ENCODE data around the gene NRF1.
A peak's percentile ranks its signal among the peaks of the same experiment; 100 is the strongest.
"Not testable (repeated sequence)": the region's sequence is repeated elsewhere in the genome, so short reads cannot be mapped to it uniquely, and the experiment has no call there.

Gene NRF1

DNA sequence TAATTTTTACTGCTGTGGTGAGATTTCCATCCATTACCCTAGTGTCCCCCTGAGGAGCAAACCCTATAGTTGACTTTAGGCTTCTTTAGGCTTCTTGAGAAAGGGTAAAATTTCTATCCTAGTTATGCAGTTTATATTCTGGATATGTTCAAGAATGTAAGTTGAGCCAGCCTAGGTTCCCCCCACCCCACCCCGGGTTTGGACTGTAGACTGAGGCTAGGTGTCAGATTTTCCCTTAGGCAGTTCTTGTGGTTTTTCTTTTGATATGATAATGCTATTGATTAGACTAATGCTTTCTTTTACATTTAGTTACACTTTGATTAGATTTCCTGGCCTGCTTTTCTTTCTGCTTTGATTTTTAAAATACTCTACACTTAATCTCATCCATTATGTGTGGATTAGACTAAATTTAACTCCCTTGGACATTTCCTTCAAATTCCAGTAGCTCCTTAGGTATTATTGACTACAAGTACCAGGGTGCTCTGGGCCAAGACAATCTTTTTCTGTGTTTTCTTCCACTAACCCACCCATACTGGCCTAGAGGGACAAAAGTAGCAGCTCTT, 37.7 kb downstream of the NRF1 start:
- no peak for DNase-seq (ENCODE audit: low read depth)

DNA sequence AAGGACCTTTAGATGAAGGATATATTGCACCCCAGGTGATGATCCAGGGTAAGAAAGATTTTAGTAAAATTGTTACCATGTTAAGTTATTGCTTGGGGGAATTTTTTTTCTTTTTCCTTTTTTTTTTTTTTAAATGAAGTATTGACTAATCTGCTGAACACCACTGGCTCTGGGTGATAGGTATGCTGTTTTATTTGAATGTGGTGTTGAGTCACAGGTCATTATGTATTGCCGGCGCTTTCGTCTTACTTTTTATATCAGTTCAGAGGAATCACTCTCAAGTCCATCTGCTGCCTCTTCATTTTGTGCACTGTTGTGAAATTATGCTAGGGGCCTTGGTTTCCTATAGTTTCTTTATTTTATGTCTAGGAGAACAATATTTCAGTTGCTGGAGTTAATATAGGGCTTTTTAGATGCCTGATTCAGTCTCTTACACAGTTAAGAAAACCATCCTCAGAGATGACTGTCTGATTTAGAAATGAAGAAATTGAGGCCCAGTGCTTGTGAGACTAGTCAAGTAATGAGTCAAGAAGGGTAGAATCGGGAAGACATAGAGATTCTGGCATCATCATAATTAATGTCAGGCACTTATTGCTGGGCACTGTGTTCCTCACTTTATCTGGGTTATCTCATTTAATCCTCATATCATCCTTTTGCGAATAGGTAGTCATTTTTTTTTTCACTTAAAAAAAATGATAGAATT, 38.7 kb downstream of the NRF1 start:
- no peak for DNase-seq (ENCODE audit: low read depth)

DNA sequence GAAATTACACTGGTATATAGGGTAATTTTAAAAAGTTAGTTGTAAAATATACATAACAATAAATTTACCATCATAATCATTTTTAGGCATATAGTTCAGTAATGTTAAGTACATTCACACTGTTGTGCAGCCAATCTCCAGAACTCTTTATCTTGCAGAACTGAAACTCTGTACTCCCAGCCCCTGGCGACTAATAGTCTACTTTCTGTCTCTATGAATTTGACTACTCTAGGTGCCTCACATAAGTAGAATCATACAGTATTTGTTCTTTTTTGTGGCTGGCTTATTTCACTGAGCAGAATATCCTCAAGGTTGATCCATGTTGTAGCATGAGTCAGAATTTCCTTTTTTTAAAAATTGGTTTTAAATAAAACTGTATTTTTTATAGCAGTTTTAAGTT, 41.4 kb downstream of the NRF1 start:
- DNase-seq (ENCODE audit: low read depth): no peak

DNA sequence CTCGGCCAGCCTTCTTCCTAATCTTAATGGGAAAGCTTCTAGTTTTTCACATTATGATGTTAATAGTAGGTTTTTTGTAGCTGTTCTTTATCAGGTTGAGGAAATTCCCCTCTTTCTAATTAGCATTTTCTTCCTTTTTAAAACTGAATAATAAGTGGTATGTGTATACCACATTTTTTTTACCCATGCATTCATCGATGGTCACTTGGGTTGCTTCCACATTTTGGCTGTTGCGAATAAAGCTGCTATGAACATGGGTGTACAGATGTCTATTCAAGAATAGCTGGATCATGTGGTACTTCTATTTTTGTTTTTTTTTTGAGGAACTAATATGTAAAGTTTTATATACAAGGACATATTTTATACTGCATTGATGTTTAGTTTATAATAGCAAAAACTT, 44.3 kb downstream of the NRF1 start:
- no peak for DNase-seq (ENCODE audit: low read depth)

DNA sequence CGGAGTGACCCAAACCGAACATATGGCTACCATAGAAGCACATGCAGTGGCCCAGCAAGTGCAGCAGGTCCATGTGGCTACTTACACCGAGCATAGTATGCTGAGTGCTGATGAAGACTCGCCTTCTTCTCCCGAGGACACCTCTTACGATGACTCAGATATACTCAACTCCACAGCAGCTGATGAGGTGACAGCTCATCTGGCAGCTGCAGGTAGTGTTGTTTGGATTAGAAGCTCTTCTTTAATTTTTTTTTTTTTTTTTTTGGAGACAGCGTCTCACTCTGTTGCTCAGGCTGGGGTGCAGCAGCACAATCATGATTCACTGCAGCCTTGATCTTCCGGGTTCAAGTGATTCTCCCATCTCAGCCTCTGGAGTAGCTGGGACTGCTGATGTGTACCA, 45.8 kb downstream of the NRF1 start:
- DNase-seq (ENCODE audit: low read depth): no peak

DNA sequence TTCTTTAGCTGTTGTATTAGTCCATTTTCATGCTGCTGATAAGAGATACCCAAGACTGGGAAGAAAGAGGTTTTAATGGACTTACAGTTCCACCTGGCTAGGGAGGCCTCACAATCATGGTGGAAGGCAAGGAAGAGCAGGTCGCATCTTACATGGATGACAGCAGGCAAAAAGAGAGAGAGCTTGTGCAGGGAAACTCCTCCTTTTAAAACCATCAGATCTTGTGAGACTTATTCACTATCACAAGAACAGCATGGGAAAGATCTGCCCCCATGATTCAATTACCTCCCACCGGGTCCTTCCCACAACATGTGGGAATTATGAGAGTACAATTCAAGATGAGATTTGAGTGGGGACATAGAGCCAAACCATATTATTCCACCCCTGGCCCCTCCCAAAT, 48.4 kb downstream of the NRF1 start:
- DNase-seq (ENCODE audit: low read depth): not testable (repeated sequence)

DNA sequence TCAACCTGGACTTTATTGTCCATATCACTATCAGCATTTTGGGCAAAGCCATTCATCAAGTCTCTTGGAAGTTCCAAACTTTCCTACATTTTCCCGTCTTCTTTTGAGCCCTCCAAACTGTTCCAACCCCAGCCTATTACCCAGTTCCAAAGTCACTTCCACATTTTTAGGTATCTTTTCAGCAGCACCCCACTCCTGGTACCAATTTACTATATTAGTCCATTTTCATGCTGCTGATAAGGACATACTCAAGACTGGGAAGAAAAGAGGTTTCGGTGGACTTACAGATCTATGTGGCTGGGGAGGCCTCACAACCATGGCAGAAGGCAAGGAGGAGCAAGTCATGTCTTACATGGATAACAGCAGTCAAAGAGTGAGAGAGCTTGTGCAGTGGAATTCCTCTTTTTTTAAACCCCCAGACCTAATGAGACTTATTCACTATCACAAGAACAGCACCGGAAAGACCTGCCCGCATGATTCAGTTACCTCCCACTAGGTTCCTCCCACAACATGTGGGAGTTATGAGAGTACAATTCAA, 50.2 kb downstream of the NRF1 start:
- no peak for DNase-seq (ENCODE audit: low read depth)

DNA sequence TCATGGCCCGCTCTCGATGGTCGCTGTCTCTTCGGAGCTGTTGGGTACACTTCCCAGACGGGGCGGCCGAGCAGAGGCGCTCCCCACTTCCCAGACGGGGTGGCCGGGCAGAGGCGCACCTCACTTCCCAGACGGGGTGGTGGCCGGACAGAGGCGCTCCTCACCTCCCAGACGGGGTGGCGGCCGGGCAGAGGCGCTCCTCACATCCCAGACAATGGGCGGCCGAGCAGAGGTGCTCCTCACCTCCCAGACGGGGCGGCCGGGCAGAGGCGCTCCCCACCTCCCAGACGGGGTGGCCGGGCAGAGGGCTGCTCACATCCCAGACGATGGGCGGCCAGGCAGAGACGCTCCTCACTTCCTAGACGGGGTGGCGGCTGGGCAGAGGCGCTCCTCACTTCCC, 51.7 kb downstream of the NRF1 start:
- DNase-seq (ENCODE audit: low read depth): not testable (repeated sequence)

DNA sequence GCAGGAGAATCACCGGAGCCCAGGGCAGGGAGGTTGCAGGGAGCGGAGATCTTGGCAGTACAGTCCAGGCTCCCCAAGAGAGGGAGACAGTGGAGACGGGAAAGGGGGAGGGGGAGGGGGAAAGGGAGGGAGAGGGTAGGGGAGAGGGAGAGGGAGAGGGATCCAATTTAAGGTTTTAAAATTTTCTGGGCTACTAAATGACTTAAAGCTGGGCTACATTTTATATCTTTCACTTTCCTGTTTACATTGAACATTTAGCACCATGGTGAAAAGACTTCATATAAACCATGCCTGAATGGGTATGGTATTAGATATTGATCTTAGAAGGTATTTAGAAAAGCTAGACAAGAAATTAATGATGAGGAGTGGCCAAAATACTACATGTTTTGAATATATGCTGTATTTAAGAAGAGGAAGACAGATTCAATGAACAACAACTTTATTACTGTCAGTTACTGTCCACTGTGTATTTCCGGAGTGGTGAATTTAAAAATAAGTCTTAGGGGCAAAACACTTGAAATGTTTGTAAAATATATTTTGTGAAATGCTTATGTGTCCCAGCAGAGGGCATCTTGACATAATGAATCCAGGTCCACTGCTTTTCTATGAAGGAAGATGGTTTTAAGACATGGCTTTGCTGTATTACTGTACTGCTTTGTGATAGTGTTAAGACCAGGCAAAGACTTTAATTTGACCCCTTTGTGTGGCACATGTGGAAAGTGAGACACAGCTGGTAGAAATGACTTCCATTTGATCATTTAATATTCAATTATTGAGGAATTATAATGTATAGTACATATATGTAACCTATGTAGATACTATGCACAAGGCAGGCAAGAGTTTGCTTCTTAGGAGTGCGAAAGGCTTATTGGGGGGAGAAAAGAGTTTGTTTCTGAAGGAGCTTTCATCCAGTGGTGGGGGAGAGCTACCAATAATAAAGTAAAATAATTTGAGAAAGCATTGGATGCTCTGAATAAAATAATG, 52.8 kb downstream of the NRF1 start:
- DNase-seq (ENCODE audit: low read depth): peak; percentile 17

DNA sequence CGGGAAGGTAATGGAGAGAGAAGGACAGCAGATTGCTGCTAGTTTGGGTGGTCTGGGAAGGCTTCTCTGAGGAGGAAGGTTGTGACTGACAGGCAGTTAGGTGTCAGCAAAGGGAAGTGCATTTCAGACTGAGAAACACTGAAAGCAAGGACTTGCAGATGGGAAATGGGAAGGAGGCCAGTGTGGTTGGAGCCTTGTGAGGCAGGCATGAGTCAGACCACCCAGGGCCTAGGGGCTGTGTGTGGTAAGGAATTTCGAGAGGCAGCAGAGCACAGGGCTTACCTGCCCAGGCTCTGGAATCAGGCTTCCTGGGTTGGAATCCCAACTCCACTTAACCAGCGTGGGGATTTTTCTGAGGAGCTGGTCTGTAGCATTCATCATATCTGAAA, 53.5 kb downstream of the NRF1 start:
- peak; percentile 68 for DNase-seq (ENCODE audit: low read depth)

DNA sequence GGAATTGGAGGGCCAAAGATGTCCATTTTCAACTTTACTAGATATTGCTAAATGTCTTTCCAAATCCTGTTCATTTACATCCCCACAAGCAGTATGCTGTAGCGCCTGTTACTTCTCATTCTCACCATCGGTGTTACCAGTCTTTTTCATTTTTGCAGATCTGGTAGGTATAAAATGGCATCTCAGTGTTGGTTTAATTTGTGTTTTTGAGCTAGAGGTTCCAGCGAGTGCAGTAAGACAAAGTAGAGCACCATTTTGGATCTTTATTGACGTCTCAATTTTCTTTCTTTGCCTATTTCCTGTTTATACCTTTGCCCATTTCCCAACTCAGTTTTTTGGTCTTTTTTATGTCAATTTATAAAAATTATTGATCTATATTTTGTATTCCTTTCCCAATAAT, 55.6 kb downstream of the NRF1 start:
- DNase-seq (ENCODE audit: low read depth): no peak

DNA sequence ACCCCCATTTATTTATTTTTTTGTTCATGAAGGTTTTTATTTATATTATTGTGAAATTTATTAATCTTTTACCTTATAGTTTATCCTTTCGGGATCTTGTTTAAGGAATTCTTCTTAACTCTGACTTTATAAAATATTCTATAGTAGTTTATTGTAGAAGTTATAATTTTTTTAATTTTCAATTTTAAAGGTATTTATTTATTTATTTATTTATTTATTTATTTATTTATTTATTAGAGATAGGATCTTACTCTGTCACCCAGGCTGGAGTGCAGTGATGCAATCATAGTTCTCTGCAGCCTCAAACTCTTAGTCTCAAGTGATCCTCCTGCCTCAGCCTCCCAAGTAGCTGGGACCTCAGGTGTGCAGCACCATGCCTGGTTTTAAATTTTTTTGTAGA, 56.0 kb downstream of the NRF1 start:
- no peak for DNase-seq (ENCODE audit: low read depth)

DNA sequence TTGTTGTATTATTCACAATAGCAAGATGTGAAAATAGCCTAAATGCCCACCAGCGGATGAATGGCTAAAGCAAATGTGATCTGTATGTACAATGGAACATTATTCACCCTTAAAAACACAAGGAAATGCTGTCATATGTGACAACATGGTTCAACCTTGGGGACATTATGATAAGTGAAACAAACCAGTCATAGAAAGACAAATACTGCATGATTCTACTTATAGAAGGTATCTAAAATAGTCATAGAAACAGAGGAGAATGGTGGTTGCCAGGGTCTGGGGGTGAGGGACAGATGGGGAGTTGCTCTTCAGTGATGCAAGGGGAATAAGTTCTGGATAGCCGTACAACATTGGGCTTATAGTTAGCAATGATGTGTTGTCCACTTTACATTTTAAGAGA, 58.4 kb downstream of the NRF1 start:
- DNase-seq (ENCODE audit: low read depth): no peak

DNA sequence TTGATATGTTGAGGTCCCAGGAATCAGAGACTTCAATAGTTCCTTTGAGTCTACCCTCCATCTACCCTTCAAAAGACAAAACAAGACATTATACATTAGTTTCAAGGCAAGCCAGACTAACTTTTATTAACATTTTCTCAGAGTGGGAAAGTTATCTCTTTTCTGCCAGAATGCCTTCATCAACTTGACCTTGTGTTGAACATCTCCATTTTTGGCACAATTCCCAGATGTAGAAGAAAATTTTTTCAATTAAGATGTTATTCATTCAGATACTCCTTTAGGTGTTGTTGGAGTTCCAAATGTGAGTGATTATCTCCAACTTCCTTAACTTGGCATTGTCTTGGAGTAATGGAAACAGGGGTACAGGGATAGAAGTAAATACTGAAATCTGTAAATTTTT, 59.1 kb downstream of the NRF1 start:
- DNase-seq (ENCODE audit: low read depth): no peak

DNA sequence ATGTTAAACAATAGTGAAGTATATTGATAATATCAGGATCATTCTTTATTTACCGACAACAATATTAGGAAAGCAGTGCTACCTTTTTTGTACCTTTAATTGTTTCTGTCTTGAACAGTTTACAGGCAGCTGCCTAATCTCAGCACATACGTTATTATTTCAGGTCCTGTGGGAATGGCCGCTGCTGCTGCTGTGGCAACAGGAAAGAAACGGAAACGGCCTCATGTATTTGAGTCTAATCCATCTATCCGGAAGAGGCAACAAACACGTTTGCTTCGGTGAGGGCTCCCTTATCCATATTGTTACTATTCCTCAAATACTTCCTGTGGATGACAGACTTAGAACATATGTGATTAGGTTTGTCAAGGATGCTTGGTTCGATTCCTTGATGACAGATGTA, 59.7 kb downstream of the NRF1 start:
- no peak for DNase-seq (ENCODE audit: low read depth)

DNA sequence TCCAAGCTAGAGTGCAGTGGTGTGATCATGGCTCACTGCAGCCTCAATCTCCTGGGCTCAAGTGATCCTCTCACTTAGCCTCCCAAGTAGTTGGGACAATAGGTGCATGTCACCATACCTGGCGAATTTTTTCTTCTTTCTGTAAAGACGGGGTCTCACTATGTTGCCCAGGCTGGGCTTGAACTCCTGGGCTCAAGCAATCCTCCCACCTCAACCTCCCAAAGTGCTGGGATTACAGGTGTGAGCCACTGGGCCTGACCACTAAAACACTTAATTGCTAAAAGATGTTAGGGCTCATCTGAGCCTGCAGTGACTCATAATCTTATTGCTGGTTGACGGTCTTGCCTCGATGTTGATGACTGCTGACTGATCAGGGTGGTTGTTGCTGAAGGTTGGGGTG, 63.0 kb downstream of the NRF1 start:
- DNase-seq (ENCODE audit: low read depth): not testable (repeated sequence)

DNA sequence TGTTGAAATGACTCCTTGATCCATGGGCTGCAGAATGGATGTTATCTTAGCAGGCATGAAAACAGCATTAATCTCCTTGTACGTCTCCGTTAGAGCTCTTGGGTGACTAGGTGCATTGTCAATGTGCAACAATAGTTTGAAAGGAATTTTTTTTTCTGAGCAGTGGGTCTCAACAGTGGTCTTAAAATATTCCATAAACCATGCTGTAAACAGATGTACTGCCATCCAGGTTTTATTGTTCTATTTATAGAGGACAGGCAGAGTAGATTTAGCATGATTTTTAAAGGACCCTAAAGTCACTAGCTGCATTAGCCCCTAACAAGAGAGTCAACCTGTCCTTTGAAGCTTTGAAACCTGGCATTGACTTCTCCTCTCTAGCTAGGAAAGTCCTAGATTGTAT, 64.0 kb downstream of the NRF1 start:
- no peak for DNase-seq (ENCODE audit: low read depth)

DNA sequence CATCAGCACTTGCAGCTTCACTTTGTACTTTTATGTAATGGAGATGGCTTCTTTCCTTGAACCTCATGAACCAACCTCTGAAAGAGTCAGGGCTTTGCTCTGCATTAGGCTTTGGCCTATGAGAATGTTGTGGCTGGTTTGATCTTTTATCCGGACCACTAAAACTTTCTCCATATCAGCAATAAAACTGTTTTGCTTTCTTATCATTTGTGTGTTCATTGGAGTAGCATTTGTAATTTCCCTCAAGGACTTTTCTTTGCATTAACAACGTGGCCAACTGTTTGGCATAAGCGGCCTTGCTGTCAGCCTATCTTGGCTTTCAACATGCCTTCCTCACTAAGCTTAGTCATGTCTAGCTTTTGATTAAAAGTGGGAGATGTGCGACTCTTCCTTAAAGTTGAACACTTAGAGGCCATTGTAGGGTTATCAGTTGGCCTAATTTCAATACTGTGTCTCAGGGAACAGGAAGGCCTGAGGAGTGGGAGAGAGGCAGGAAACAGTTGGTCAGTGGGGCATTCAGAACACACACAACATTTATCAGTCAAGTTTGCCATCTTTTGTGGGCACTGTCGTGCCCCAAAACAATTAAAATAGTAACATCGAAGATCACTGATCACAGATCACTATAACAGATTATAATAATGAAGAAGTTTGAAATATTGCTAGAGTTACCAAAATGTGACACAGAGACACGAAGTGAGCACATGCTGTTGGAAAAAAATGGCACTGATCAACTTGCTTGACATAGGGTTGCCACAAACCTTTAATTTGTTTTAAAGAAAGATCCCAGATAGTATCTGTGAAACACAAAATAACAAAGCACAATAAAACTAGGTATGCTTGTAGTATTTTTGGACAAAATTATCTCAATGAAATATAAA, 64.7 kb downstream of the NRF1 start:
- no peak for DNase-seq (ENCODE audit: low read depth)

DNA sequence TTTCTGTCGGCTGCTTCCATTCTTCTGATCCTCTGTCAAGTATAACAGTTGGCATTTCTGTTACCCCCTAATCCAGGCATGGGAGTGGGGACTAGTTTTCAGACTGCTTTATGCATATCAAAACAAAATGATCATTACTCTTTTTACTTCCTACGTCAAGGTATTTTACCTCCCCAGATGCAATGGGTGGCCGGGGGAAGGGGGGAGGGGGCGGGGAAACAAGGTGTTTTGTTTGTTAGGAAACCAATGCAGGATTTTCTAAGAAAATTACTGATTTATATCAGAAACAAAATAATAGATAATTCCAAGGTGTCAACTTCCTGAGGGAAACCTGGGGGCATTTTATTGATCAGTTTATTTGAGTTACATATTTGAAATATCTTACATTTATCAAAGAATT, 66.3 kb downstream of the NRF1 start:
- no peak for DNase-seq (ENCODE audit: low read depth)

DNA sequence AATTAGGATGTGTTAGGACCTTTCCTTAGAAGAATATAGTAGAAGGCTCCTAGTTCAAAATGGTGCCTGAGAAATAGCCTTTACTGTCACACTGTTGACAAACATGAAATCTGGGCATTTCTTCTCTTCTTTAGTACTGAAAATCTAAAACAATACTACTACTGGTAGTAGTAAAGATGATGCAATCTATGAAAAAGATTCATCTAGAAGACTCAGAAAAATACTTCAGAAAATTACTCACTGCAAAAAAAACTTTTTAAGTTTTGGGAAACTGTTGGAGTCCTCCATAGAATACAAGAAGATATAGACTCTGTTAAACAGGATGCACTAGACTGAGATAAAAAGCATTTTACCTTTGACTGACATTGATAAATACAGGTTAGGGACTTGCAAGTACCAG, 67.1 kb downstream of the NRF1 start:
- no peak for DNase-seq (ENCODE audit: low read depth)

DNA sequence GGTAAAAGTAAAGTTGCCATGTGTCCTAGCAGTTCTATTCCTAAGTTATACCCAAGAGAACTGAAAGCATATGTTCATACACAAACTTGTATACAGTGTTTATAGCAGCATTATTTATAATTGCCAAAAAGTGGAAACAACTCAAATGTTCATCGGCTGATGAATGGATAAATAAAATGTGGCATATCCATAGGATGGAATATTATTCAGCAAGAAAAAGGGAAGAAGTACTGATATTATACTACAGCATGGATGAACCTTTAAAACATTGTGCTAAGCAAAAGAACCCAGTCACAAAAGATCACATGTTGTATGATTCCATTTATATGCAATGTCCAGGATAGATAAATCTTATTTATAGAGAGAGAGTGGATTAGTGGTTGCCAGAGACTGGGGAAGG, 68.9 kb downstream of the NRF1 start:
- no peak for DNase-seq (ENCODE audit: low read depth)

DNA sequence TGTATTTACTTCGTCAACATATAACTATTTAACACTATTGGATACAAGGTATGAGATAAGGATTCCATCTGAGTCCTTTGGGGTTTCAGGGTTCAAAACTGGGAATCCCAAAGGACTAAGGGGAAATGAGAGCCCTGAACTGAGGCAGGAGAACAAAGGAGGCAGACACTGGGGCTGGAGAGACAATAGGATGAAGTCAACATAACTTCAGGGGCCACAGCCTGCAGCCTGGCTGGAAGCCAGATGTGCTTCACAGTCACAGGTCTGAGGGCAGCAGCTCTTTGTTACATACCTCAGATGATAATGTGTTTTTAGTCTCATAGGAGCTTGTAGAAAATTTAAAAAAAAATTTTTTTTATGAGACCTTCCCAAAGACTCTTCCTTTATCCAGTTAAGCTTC, 73.3 kb downstream of the NRF1 start:
- no peak for DNase-seq (ENCODE audit: low read depth)
